Measurements from ENCODE around the gene HSBP1. TPM values are rescaled to one million over a fixed set of nuclear protein-coding genes. Genes with fewer than 3 reads are reported as not detected.

The HSBP1 gene
- total RNA-seq, 1 donor from 2014 or later: 87.6 TPM

DNA sequence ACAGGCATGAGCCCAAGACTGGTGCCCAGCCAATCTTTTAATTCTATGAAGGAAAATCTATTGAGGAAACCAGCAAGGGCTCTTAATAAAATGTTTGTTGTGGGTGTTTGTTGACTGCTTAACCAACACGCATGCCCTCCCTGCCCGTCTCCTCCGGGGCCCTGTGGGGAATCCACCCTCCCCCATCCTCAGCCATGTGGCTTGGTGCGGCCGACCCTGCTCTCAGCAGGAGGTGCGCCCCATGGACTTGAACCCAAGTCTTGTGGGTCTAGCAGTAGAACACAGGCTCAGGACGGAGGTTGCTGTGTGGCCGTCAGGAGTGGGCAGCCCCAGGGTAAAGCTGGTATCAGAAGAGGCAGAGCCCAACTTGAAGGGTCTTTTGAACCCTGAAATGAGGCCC, 46.1 kb downstream of the HSBP1 start:
- no peak overlapping the region for H3K4me3 ChIP-seq
- Mint-ChIP-seq H3K4me3 (no peak overlapping the region), H3K4me1 (peaks cover 32% of the 10 kb centered on the region), H3K36me3 (no peaks in the 10 kb centered on the region), H3K9me3 (no peaks in the 10 kb centered on the region), H3K27me3 (ENCODE audit: insufficient read depth, low read depth) (peaks cover 12% of the 10 kb centered on the region), H3K27ac (no peak overlapping the region)
- no peak for TF ChIP-seq EZH2 (IDR thresholded peaks at IDR 0.05)
- no peak for DNase-seq (ENCODE audit: low spot score)
- no peaks in the 10 kb centered on the region for H3K79me2 ChIP-seq (ENCODE audit: low read depth)
- no peaks in the 10 kb centered on the region for H3F3A ChIP-seq (ENCODE audit: low read depth)
- no peaks in the 10 kb centered on the region for H4K20me1 ChIP-seq (ENCODE audit: low read depth)
- no peaks in the 10 kb centered on the region for H3K27me3 ChIP-seq
- H3K36me3 ChIP-seq: no peaks in the 10 kb centered on the region
- H3K27ac ChIP-seq: no peak overlapping the region
- H2AFZ ChIP-seq (replicated peaks): no peak overlapping the region
- no peaks in the 10 kb centered on the region for H3K9me3 ChIP-seq (ENCODE audit: low read depth)
- H3K4me2 ChIP-seq: no peak overlapping the region
- H3K4me1 ChIP-seq: peaks cover 8% of the 10 kb centered on the region
- no peak overlapping the region for H3K9ac ChIP-seq

DNA sequence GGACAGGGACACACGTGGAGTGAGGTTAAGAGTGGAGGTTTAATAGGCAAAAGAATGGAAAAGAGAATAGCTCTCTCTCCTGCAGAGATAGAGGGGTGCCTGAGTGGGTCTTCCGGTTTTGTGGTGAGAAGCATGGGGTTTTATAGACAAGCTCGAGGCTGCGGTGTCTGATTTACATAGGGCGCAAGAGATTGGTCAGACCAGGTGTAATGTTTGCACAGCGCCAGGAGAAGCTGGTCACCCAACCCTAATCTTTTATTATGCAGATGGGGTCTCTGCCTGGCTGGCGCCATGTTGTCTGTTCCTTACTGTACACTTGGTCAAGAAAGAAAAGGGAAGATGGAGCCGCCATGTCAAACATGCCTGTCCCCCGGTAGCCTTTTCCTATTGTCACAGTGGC, 46.6 kb downstream of the HSBP1 start:
- Histone ChIP-seq H3K4me1 (peaks cover 3% of the 10 kb centered on the region), H3K9ac (no peak overlapping the region), H3K4me2 (no peak overlapping the region), H3K27me3 (no peaks in the 10 kb centered on the region), H4K20me1 (ENCODE audit: low read depth) (no peaks in the 10 kb centered on the region), H3K4me3 (no peak overlapping the region), H3K36me3 (no peaks in the 10 kb centered on the region), H3F3A (ENCODE audit: low read depth) (no peaks in the 10 kb centered on the region), H2AFZ (replicated peaks) (no peak overlapping the region), H3K79me2 (ENCODE audit: low read depth) (no peaks in the 10 kb centered on the region), H3K9me3 (ENCODE audit: low read depth) (no peaks in the 10 kb centered on the region), H3K27ac (no peak overlapping the region)
- H3K27ac Mint-ChIP-seq: no peak overlapping the region
- H3K9me3 Mint-ChIP-seq: no peaks in the 10 kb centered on the region
- H3K36me3 Mint-ChIP-seq: no peaks in the 10 kb centered on the region
- peaks cover 27% of the 10 kb centered on the region for H3K4me1 Mint-ChIP-seq
- H3K27me3 Mint-ChIP-seq (ENCODE audit: insufficient read depth, low read depth): peaks cover 13% of the 10 kb centered on the region
- H3K4me3 Mint-ChIP-seq: no peak overlapping the region
- DNase-seq (ENCODE audit: low spot score): no peak
- TF ChIP-seq EZH2 (IDR thresholded peaks at IDR 0.05) (no peak), EZH2phosphoT487 (IDR thresholded peaks at IDR 0.05) (no peak)
- TF ChIP-seq, protein P1, sequence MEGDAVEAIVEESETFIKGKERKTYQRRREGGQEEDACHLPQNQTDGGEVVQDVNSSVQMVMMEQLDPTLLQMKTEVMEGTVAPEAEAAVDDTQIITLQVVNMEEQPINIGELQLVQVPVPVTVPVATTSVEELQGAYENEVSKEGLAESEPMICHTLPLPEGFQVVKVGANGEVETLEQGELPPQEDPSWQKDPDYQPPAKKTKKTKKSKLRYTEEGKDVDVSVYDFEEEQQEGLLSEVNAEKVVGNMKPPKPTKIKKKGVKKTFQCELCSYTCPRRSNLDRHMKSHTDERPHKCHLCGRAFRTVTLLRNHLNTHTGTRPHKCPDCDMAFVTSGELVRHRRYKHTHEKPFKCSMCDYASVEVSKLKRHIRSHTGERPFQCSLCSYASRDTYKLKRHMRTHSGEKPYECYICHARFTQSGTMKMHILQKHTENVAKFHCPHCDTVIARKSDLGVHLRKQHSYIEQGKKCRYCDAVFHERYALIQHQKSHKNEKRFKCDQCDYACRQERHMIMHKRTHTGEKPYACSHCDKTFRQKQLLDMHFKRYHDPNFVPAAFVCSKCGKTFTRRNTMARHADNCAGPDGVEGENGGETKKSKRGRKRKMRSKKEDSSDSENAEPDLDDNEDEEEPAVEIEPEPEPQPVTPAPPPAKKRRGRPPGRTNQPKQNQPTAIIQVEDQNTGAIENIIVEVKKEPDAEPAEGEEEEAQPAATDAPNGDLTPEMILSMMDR (IDR thresholded peaks at IDR 0.05): no peak

DNA sequence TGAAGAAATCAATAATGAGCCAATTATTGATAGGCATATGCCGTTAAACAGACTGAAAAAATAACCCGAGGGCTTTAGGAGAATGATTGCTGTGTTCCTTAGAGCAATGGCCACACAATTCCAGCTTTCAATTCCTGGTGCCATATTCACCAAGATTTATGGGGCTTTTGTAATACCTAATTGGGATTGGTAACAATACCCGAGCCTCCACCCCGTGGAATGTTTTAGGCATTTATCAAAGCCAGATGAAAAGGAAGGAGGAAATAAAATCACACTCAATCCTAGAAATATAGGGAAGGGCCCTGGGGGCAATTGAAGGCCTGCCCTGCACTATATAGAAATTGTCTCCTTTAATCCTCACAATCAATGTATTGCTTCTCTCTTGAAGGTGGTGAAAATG, 49.0 kb downstream of the HSBP1 start:
- Histone ChIP-seq H3F3A (ENCODE audit: low read depth) (no peaks in the 10 kb centered on the region), H3K27me3 (no peaks in the 10 kb centered on the region), H3K9me3 (ENCODE audit: low read depth) (no peaks in the 10 kb centered on the region), H3K9ac (no peak overlapping the region), H3K4me2 (no peak overlapping the region), H3K79me2 (ENCODE audit: low read depth) (no peaks in the 10 kb centered on the region), H3K4me3 (no peak overlapping the region), H3K4me1 (no peaks in the 10 kb centered on the region), H4K20me1 (ENCODE audit: low read depth) (no peaks in the 10 kb centered on the region), H2AFZ (replicated peaks) (no peak overlapping the region), H3K36me3 (no peaks in the 10 kb centered on the region), H3K27ac (no peak overlapping the region)
- no peaks in the 10 kb centered on the region for H3K9me3 Mint-ChIP-seq
- TF ChIP-seq EZH2phosphoT487 (IDR thresholded peaks at IDR 0.05) (no peak), EZH2 (IDR thresholded peaks at IDR 0.05) (no peak)
- TF ChIP-seq, protein P1 (IDR thresholded peaks at IDR 0.05): no peak
- H3K36me3 Mint-ChIP-seq: no peaks in the 10 kb centered on the region
- peaks cover 9% of the 10 kb centered on the region for H3K4me1 Mint-ChIP-seq
- DNase-seq (ENCODE audit: low spot score): no peak
- peaks cover 15% of the 10 kb centered on the region for H3K27me3 Mint-ChIP-seq (ENCODE audit: insufficient read depth, low read depth)
- no peak overlapping the region for H3K4me3 Mint-ChIP-seq
- H3K27ac Mint-ChIP-seq: no peak overlapping the region

DNA sequence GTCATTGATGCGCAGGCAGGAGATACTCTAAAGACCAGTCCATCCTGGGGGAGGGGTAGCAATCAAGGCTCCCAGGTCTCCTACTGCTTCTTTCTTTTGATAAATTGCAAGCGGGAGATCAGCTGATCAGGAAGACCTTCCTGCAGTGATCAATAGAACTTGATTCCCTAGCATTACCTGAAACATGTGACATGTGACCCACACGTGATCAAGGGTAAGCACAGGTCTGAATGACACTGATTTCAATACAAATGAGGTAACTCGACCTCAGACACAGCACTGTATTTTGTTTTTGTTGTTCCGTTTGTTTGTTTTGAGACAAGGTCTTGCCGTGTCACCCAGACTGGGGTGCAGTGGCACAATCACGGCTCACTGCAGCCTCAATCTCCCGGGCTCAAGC, 51.5 kb downstream of the HSBP1 start:
- H3K27ac ChIP-seq: no peak overlapping the region
- no peaks in the 10 kb centered on the region for H3K4me1 ChIP-seq
- no peaks in the 10 kb centered on the region for H4K20me1 ChIP-seq (ENCODE audit: low read depth)
- no peaks in the 10 kb centered on the region for H3K36me3 Mint-ChIP-seq
- H3K4me3 Mint-ChIP-seq: no peak overlapping the region
- H2AFZ ChIP-seq (replicated peaks): no peak overlapping the region
- no peaks in the 10 kb centered on the region for H3K36me3 ChIP-seq
- no peak overlapping the region for H3K27ac Mint-ChIP-seq
- no peaks in the 10 kb centered on the region for H3F3A ChIP-seq (ENCODE audit: low read depth)
- no peak overlapping the region for H3K9ac ChIP-seq
- no peaks in the 10 kb centered on the region for H3K27me3 ChIP-seq
- no peaks in the 10 kb centered on the region for H3K4me1 Mint-ChIP-seq
- H3K4me2 ChIP-seq: no peak overlapping the region
- no peaks in the 10 kb centered on the region for H3K9me3 Mint-ChIP-seq
- H3K4me3 ChIP-seq: no peak overlapping the region
- no peaks in the 10 kb centered on the region for H3K79me2 ChIP-seq (ENCODE audit: low read depth)
- TF ChIP-seq EZH2phosphoT487 (IDR thresholded peaks at IDR 0.05): no peak
- TF ChIP-seq, protein P1 (IDR thresholded peaks at IDR 0.05): no peak
- TF ChIP-seq EZH2 (IDR thresholded peaks at IDR 0.05): no peak
- peaks cover 9% of the 10 kb centered on the region for H3K27me3 Mint-ChIP-seq (ENCODE audit: insufficient read depth, low read depth)
- H3K9me3 ChIP-seq (ENCODE audit: low read depth): no peaks in the 10 kb centered on the region
- DNase-seq (ENCODE audit: low spot score): no peak

All from neural progenitor cell (in vitro differentiated cells).